ENCODE measurements around the gene TCN2. TPM values are rescaled to one million over a fixed set of nuclear protein-coding genes. Genes with fewer than 3 reads are reported as not detected.
A peak's percentile ranks its signal among the peaks of the same experiment; 100 is the strongest.
"Not testable (repeated sequence)": the region's sequence is repeated elsewhere in the genome, so short reads cannot be mapped to it uniquely, and the experiment has no call there.

The TCN2 gene
- total and polyA plus RNA-seq, 4 experiments from 2014 or later, result 0.93 to 2.3 (median 1.2) TPM

DNA sequence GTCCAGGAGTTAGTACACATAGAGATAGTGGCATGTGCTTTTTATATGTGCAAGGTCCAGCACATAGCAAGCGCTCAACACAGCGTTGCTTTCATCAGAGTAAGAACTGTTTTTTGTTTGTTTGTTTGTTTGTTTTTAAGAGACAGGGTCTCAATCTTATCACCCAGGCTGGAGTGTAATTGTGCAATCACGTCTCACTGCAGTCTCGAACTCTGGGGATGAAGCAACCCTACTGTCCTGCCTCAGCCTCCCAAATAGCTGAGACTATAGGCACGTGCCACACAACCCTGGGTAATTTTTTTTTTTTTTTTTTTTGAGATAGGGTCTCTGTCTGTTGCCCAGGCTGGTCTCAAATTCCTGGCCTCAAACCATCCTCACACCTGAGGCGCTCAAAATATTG, 10.8 kb downstream of the TCN2 start:
- no peak for DNase-seq
- no peaks in the 10 kb centered on the region for H3K9me3 ChIP-seq (ENCODE audit: control insufficient read depth in 1 of 2, low read length in 2 of 2)
- Mint-ChIP-seq H3K27me3 (peaks cover 0 to 3% of the 10 kb centered on the region in 2 donors), H3K27ac (peak overlapping the region in 1 of 7 donors; percentile 36), H3K4me3 (no peak overlapping the region), H3K4me1 (no peaks in the 10 kb centered on the region), H3K9me3 (no peaks in the 10 kb centered on the region), H3K36me3 (no peaks in the 10 kb centered on the region)
- no peak overlapping the region for H3K27ac ChIP-seq (ENCODE audit: low read depth, low read length)
- POLR2A ChIA-PET (ENCODE audit: partially characterized antibody), result no interaction called here
- H3K36me3 ChIP-seq (ENCODE audit: insufficient read depth, low read length), result no peaks in the 10 kb centered on the region
- H3K4me3 ChIP-seq (ENCODE audit: low read length in 2 of 2), result no peak overlapping the region
- intact Hi-C loops (cut with micrococcal nuclease), result no loop called here
- H3K27me3 ChIP-seq (ENCODE audit: insufficient read depth, low read length), result no peaks in the 10 kb centered on the region
- CTCF ChIA-PET (ENCODE audit: partially characterized antibody), result interaction anchor here (1.5 kb wide), 1 partner anchor 10 kb away, joined by 3 read pairs; no protein-coding TSS in a partner anchor
- no peaks in the 10 kb centered on the region for H3K4me1 ChIP-seq (ENCODE audit: insufficient read depth, low read length)

DNA sequence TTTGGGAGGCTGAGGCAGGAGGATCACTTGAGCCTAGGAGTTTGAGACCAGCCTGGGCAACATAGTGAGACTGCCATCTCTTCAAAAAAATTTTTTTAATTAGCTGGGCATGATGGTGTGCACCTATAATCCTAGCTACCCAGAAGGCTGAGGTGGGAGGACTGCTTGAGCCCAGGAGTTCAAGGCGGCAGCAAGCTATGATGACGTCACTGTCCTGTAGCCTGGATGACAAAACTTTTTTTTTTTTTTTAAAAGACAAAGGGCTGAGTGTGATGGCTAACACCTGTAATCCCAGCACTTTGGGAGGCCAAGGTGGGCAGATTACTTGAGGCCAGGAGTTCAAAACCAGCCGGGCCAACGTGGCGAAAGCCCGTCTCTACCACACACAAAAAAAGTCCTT, 12.9 kb downstream of the TCN2 start:
- H3K36me3 ChIP-seq (ENCODE audit: insufficient read depth, low read length); intact Hi-C loops (cut with micrococcal nuclease); H3K27me3 Mint-ChIP-seq; H3K9me3 ChIP-seq (ENCODE audit: control insufficient read depth in 1 of 2, low read length in 2 of 2); H3K4me1 ChIP-seq (ENCODE audit: insufficient read depth, low read length); H3K27me3 ChIP-seq (ENCODE audit: insufficient read depth, low read length); DNase-seq; H3K27ac Mint-ChIP-seq; H3K4me1 Mint-ChIP-seq; POLR2A ChIA-PET (ENCODE audit: partially characterized antibody); H3K27ac ChIP-seq (ENCODE audit: low read depth, low read length); H3K4me3 ChIP-seq (ENCODE audit: low read length in 2 of 2); H3K36me3 Mint-ChIP-seq; H3K4me3 Mint-ChIP-seq; H3K9me3 Mint-ChIP-seq: not testable (repeated sequence)
- CTCF ChIA-PET (ENCODE audit: partially characterized antibody), result interaction anchor here (2.0 kb wide), 1 partner anchor 15 kb away, joined by 7 read pairs; no protein-coding TSS in a partner anchor

DNA sequence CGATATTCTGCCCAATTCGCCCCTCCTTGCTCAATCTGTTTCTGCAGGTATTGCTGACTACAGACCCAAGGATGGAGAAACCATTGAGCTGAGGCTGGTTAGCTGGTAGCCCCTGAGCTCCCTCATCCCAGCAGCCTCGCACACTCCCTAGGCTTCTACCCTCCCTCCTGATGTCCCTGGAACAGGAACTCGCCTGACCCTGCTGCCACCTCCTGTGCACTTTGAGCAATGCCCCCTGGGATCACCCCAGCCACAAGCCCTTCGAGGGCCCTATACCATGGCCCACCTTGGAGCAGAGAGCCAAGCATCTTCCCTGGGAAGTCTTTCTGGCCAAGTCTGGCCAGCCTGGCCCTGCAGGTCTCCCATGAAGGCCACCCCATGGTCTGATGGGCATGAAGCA, 19.4 kb downstream of the TCN2 start:
- Histone ChIP-seq H3K27ac (ENCODE audit: low read depth, low read length) (no peak overlapping the region), H3K9me3 (ENCODE audit: control insufficient read depth in 1 of 2, low read length in 2 of 2) (no peaks in the 10 kb centered on the region), H3K36me3 (ENCODE audit: insufficient read depth, low read length) (no peaks in the 10 kb centered on the region), H3K27me3 (ENCODE audit: insufficient read depth, low read length) (no peaks in the 10 kb centered on the region), H3K4me1 (ENCODE audit: insufficient read depth, low read length) (no peaks in the 10 kb centered on the region), H3K4me3 (ENCODE audit: low read length in 2 of 2) (no peak overlapping the region)
- no peaks in the 10 kb centered on the region for H3K36me3 Mint-ChIP-seq
- H3K4me1 Mint-ChIP-seq, result no peaks in the 10 kb centered on the region
- CTCF ChIA-PET (ENCODE audit: partially characterized antibody), result interaction anchor here (1.8 kb wide), 1 partner anchor 8 kb away, joined by 5 read pairs; no protein-coding TSS in a partner anchor
- intact Hi-C loops (cut with micrococcal nuclease), result no loop called here
- no peaks in the 10 kb centered on the region for H3K9me3 Mint-ChIP-seq
- DNase-seq, result no peak
- POLR2A ChIA-PET (ENCODE audit: partially characterized antibody), result interaction anchor here (1.2 kb wide), 1 partner anchor 19 kb away, joined by 3 read pairs; the partner anchor contains the start of gene TCN2
- H3K27me3 Mint-ChIP-seq, result no peaks in the 10 kb centered on the region
- no peak overlapping the region for H3K27ac Mint-ChIP-seq
- no peak overlapping the region for H3K4me3 Mint-ChIP-seq

DNA sequence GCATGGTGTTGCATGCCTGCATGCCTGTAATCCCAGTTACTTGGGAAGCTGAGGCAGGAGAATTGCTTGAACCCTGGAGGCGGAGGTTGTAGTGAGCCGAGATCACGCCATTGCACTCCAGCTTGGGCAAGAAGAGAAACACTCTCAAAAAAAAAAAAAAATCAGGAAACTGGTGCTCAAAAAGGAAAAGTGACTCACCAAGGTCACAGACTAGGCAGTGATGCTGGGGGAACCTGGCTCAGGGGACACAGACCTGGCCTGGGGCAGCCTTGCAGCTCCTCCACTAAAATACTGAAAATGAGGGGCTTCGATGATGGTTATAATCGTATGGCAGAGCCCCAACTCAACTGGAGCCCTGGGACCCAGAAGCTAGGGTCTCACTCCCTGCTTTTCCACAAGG, 20.5 kb downstream of the TCN2 start:
- H3K4me3 ChIP-seq (ENCODE audit: low read length in 2 of 2), result no peak overlapping the region
- POLR2A ChIA-PET (ENCODE audit: partially characterized antibody), result no interaction called here
- H3K9me3 ChIP-seq (ENCODE audit: control insufficient read depth in 1 of 2, low read length in 2 of 2), result no peaks in the 10 kb centered on the region
- H3K27me3 Mint-ChIP-seq, result no peaks in the 10 kb centered on the region
- no peaks in the 10 kb centered on the region for H3K4me1 Mint-ChIP-seq
- no peak overlapping the region for H3K27ac ChIP-seq (ENCODE audit: low read depth, low read length)
- H3K4me3 Mint-ChIP-seq, result peak overlapping the region in 1 of 8 donors; percentile 6
- H3K36me3 ChIP-seq (ENCODE audit: insufficient read depth, low read length), result no peaks in the 10 kb centered on the region
- intact Hi-C loops (cut with micrococcal nuclease), result no loop called here
- H3K4me1 ChIP-seq (ENCODE audit: insufficient read depth, low read length), result no peaks in the 10 kb centered on the region
- H3K36me3 Mint-ChIP-seq, result no peaks in the 10 kb centered on the region
- no peaks in the 10 kb centered on the region for H3K27me3 ChIP-seq (ENCODE audit: insufficient read depth, low read length)
- no peak for DNase-seq
- no peaks in the 10 kb centered on the region for H3K9me3 Mint-ChIP-seq
- no peak overlapping the region for H3K27ac Mint-ChIP-seq
- CTCF ChIA-PET (ENCODE audit: partially characterized antibody), result no interaction called here

DNA sequence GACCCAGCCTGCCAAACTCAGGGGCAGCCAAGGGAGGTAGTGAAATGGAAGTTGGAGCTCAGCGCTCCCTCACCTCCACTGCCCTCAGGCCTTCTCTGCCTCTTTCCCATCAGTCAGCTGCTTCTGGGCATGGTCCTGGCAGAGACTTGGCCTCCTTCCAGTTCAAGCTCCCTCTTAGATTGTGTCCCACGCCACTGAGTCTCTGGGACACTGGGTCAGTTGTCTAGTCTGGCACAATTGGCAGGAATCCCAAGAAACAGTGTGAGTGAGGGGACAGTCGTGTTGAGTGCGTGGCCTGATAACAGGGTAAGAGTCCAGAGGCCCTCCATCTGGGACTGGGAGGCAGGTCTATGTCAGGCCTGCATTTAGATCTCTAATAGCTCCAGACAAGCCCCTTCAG, 21.5 kb downstream of the TCN2 start:
- POLR2A ChIA-PET (ENCODE audit: partially characterized antibody), result interaction anchor here (1.8 kb wide), 1 partner anchor 21 kb away, joined by 5 read pairs; the partner anchor contains the start of gene TCN2

DNA sequence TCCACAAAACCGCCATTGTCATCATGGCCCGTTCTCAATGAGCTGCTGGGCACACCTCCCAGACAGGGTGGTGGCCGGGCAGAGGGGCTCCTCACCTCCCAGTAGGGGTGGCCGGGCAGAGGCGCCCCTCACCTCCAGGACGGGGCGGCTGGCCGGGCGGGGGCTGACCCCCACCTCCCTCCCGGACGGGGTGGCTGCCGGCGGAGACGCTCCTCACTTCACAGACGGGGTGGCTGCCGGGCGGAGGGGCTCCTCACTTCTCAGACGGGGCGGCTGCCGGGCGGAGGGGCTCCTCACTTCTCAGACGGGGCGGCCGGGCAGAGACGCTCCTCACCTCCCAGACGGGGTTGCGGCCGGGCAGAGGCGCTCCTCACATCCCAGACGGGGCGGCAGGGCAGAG, 24.5 kb downstream of the TCN2 start:
- H3K36me3 Mint-ChIP-seq; intact Hi-C loops (cut with micrococcal nuclease): not testable (repeated sequence)
- peaks cover 6 to 21% (median 10%) of the 10 kb centered on the region in 4 donors for H3K4me1 Mint-ChIP-seq

More for the DNA sequence above, 21.5 kb downstream of the TCN2 start:
- H3K27ac ChIP-seq (ENCODE audit: low read depth, low read length), result no peak overlapping the region
- intact Hi-C loops (cut with micrococcal nuclease), result no loop called here
- Mint-ChIP-seq H3K4me3 (no peak overlapping the region), H3K4me1 (no peaks in the 10 kb centered on the region), H3K9me3 (no peaks in the 10 kb centered on the region), H3K36me3 (no peaks in the 10 kb centered on the region), H3K27me3 (no peaks in the 10 kb centered on the region), H3K27ac (no peak overlapping the region)
- no peaks in the 10 kb centered on the region for H3K4me1 ChIP-seq (ENCODE audit: insufficient read depth, low read length)
- DNase-seq, result no peak
- no peaks in the 10 kb centered on the region for H3K27me3 ChIP-seq (ENCODE audit: insufficient read depth, low read length)
- CTCF ChIA-PET (ENCODE audit: partially characterized antibody), result interaction anchor here (0.8 to 2.0 kb wide), 2 partner anchors 21 to 127 kb away, joined by 3 to 5 read pairs; no protein-coding TSS in a partner anchor
- H3K9me3 ChIP-seq (ENCODE audit: control insufficient read depth in 1 of 2, low read length in 2 of 2), result no peaks in the 10 kb centered on the region
- H3K4me3 ChIP-seq (ENCODE audit: low read length in 2 of 2), result no peak overlapping the region
- H3K36me3 ChIP-seq (ENCODE audit: insufficient read depth, low read length), result no peaks in the 10 kb centered on the region

DNA sequence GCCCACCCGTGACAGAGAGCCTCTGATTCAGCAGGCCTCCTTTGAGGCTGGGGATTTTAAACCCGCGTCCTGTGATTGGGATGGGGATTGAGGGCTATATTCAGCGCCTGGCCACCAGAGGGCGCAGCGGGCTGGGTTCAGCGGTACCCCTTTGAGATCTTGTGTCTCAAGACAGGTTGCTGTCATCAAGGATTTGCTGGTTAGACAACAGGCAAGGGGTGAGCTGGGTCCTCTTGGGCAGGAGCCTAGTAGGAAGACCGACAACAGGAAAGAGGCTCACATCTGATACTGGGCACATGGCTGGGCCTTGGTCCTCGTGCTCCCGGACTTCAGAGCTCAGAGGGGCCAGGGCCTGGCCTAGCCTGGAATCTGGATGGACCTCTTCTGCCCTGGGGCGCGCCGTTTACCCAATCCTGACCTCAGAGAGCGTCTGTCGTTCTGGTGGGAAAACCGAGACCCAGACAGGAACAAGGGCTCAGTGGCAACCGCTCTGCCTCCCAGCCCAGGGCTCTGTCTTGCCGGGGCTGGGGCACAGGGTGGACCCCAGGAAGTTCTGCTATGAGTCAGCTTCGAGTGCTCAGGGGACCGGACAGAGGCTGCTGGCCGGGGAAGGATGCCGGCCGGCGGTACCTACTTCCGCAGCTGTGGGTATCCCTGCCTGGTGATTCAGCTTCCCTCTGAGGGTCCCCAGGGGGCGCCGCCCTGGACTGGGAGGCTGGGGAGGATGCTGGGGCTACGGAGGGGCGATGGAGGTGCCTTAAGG, 27.7 kb downstream of the TCN2 start:
- Mint-ChIP-seq H3K9me3 (peaks cover 0 to 2% (median 0%) of the 10 kb centered on the region in 8 donors), H3K27ac (peak overlapping the region; percentile 88 to 98 (median 93)), H3K4me1 (peaks cover 10 to 29% (median 16%) of the 10 kb centered on the region in 4 donors), H3K4me3 (peak overlapping the region; percentile 81 to 95 (median 84)), H3K36me3 (peaks cover 1 to 5% of the 10 kb centered on the region in 2 donors), H3K27me3 (no peaks in the 10 kb centered on the region)
- Histone ChIP-seq H3K4me1 (ENCODE audit: insufficient read depth, low read length) (peaks cover 34% of the 10 kb centered on the region), H3K4me3 (ENCODE audit: low read length in 2 of 2) (peak overlapping the region; percentile 81 to 91), H3K36me3 (ENCODE audit: insufficient read depth, low read length) (no peaks in the 10 kb centered on the region), H3K27me3 (ENCODE audit: insufficient read depth, low read length) (no peaks in the 10 kb centered on the region), H3K27ac (ENCODE audit: low read depth, low read length) (peak overlapping the region; percentile 79), H3K9me3 (ENCODE audit: control insufficient read depth in 1 of 2, low read length in 2 of 2) (no peaks in the 10 kb centered on the region)
- intact Hi-C loops (cut with micrococcal nuclease), result loop anchor here (1.0 to 5.0 kb wide), 10 partner anchors 33 to 713 kb away; partner anchors contain the start of genes DUSP18, LIMK2, OSBP2 and PATZ1
- ChIA-PET POLR2A (ENCODE audit: partially characterized antibody) (interaction anchor here (0.8 to 3.1 kb wide), 28 partner anchors 15 to 814 kb away, joined by 3 to 33 read pairs (median 6); partner anchors contain the start of genes DRG1, DUSP18, MORC2 and OSBP2), CTCF (ENCODE audit: partially characterized antibody) (interaction anchor here (0.7 to 4.2 kb wide), 37 partner anchors 9 to 595 kb away, joined by 3 to 79 read pairs (median 5); partner anchors contain the start of genes DUSP18, OSBP2, PES1 and SELENOM)
- DNase-seq, result peak; percentile 84 to 87 (median 86)

More for the DNA sequence above, 24.5 kb downstream of the TCN2 start:
- H3K27me3 Mint-ChIP-seq; H3K36me3 ChIP-seq (ENCODE audit: insufficient read depth, low read length); DNase-seq; H3K27ac ChIP-seq (ENCODE audit: low read depth, low read length); H3K27me3 ChIP-seq (ENCODE audit: insufficient read depth, low read length); H3K4me3 ChIP-seq (ENCODE audit: low read length in 2 of 2); H3K9me3 ChIP-seq (ENCODE audit: control insufficient read depth in 1 of 2, low read length in 2 of 2); POLR2A ChIA-PET (ENCODE audit: partially characterized antibody); H3K27ac Mint-ChIP-seq; H3K9me3 Mint-ChIP-seq; H3K4me3 Mint-ChIP-seq; CTCF ChIA-PET (ENCODE audit: partially characterized antibody): not testable (repeated sequence)
- peaks cover 18% of the 10 kb centered on the region for H3K4me1 ChIP-seq (ENCODE audit: insufficient read depth, low read length)
